ENCODE data around the gene PPP1R7. TPM values are rescaled to one million over a fixed set of nuclear protein-coding genes. Genes with fewer than 3 reads are reported as not detected.

Gene PPP1R7
- total RNA-seq, 2 experiments from 2014 or later = 104 to 129 TPM

DNA sequence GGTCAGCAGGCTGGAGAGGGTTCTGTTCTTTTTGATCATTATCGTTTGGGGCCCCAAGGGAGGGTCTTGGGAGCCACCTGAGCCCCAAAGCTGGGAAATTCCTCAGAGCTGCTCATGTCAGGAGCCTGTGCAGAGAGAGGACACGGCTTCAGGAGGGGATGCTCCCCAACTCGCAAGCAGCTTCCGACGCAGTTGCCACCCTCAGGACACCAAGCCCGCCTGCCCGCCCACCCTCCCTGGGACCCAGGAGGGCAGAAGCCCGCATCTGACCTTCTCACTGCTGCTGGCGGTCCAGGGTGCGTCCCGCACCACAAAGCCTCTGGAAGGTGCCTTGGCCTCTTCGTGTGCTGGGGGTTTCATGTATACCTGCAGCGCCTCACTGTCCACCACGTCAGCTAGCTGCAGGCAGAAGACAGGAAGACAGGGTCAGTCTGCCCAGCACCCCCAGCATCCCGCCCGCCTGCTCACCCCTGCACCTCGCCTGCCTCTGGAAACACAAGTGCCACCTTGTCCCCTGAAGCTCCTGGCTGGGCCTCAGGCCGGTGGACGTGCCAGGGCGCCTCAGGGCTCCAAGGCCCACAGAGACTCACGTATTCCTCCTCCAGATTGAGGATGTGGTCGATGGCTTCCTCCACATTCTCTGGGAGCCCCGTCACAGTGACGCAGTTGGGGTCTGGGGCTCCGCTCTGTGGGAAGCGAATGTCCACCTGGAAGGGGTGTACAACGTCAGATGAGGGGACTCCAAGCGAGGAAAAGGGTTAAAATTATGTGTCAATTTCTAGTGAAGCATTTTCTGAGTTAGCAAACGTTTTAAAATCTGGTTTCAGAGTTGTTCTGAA, 79.5 kb downstream of the PPP1R7 start:
- POLR2A ChIA-PET = no interaction called here
- intact Hi-C loops (cut with DNase I, micrococcal nuclease) = no loop called here
- peaks cover 60% of the 10 kb centered on the region for H3K36me3 Mint-ChIP-seq (ENCODE audit: low read depth)
- H3K27ac Mint-ChIP-seq = no peak overlapping the region
- H3K27me3 Mint-ChIP-seq = no peaks in the 10 kb centered on the region
- no peak for DNase-seq
- H3K4me1 Mint-ChIP-seq = no peaks in the 10 kb centered on the region
- no peaks in the 10 kb centered on the region for H3K9me3 Mint-ChIP-seq (ENCODE audit: low read depth)
- no peak for ATAC-seq
- no peak overlapping the region for H3K4me3 Mint-ChIP-seq
- CTCF ChIA-PET = no interaction called here

- CTCF ChIA-PET = no interaction called here
- H3K4me1 Mint-ChIP-seq = no peaks in the 10 kb centered on the region
- no peak overlapping the region for H3K4me3 Mint-ChIP-seq
- no peaks in the 10 kb centered on the region for H3K9me3 Mint-ChIP-seq (ENCODE audit: low read depth)
- POLR2A ChIA-PET = no interaction called here
- intact Hi-C loops (cut with DNase I, micrococcal nuclease) = no loop called here
- H3K27me3 Mint-ChIP-seq = no peaks in the 10 kb centered on the region
- no peak for ATAC-seq
- H3K36me3 Mint-ChIP-seq (ENCODE audit: low read depth) = peaks cover 66% of the 10 kb centered on the region
- no peak overlapping the region for H3K27ac Mint-ChIP-seq
- DNase-seq = no peak
These were observed 80.2 kb downstream of the PPP1R7 start for GRCh38 chr2:241230435-241230834.

DNA sequence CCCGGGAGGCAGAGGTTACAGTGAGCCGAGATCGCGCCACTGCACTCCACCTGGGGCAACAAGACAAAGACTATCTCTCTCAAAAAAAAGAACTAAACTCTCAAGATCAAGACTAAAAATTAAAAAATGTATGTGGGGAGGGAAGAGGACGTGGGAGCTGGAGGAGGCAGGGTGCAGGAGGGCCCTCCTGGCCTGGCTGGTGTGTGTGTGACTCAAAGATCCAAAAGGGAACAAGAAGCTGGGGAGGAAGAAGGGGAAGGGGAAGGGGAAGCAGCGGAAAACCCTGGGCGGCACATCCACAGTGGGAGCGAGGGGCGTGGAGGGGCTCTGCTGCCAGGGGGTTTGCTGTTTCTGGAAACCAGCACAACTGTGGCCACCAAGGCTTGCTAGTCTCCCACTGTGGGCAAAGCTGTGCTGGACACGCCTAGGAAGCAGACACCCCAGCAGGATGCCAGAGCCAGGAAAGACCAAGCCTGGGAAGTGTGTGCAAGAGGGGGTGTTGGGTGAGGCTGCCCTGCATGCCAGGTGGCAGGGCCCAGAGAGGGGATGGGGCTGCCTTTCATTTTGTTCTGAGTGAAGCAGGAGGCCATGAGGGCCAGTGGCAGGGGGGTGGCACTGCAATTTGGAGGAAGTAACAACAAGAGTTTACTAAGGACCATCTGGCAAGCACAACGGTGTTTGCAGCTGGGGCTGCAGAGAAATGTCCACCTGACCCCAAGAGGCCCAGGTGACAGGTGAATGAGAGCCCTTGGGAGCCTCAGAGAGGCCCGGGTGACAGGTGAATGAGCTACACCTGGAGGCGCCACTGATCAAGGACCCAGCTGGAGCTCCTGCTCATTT, 82.7 kb downstream of the PPP1R7 start:
- intact Hi-C loops (cut with DNase I, micrococcal nuclease) = no loop called here
- no peak for ATAC-seq
- Mint-ChIP-seq H3K9me3 (ENCODE audit: low read depth) (no peaks in the 10 kb centered on the region), H3K36me3 (ENCODE audit: low read depth) (peaks cover 74% of the 10 kb centered on the region), H3K27me3 (no peaks in the 10 kb centered on the region), H3K4me1 (no peaks in the 10 kb centered on the region), H3K27ac (no peak overlapping the region), H3K4me3 (no peak overlapping the region)
- ChIA-PET CTCF (no interaction called here), POLR2A (interaction anchor here (0.5 kb wide), 1 partner anchor 217 kb away, joined by 8 read pairs; no protein-coding TSS in a partner anchor)
- no peak for DNase-seq

Other genes with a start within 250 kb of the PPP1R7 start
- gene CROCC2, start 244.1 kb upstream of the PPP1R7 start, total RNA-seq = not detected
- gene SNED1, start 151.8 kb upstream of the PPP1R7 start, total RNA-seq = under 1 TPM; 0.69 to 0.78 TPM
- gene MTERF4, start 48.2 kb upstream of the PPP1R7 start, total RNA-seq = 10 to 100 TPM; 34.4 to 34.5 TPM
- 10 to 100 TPM; 62.9 to 88.1 TPM for gene PASK, start 995 bp upstream of the PPP1R7 start, total RNA-seq
- 1 to 10 TPM; 2.1 to 2.4 TPM for gene ANO7, start 38.2 kb downstream of the PPP1R7 start, total RNA-seq
- 100 to 1,000 TPM; 259 to 348 TPM for gene HDLBP, start 165.2 kb downstream of the PPP1R7 start, total RNA-seq
- gene SEPTIN2, start 165.5 kb downstream of the PPP1R7 start, total RNA-seq = 100 to 1,000 TPM; 161 to 173 TPM
- 10 to 100 TPM; 29.0 to 30.7 TPM for gene FARP2, start 205.8 kb downstream of the PPP1R7 start, total RNA-seq